ENCODE measurements around the gene TNS4.

- TF ChIP-seq CTCF (IDR thresholded peaks at IDR 0.05) (no peak), POLR2A (IDR thresholded peaks at IDR 0.05) (no peak)
These were observed 28.5 kb downstream of the TNS4 start for GRCh38 chr17:40472733-40473452.

Data from esophagus squamous epithelium (tissue), 4 donors.